ENCODE results near the gene DXO. TPM values are rescaled to one million over a fixed set of nuclear protein-coding genes. Genes with fewer than 3 reads are reported as not detected.

DXO gene
- total and polyA plus RNA-seq, 2 of the 13 experiments (the other 11 are each of a cell fraction or from before 2014, with no cell fraction given): 18.6 to 26.2 TPM

- no peak for TF ChIP-seq ZNF34 (CRISPR knock-in tag; IDR thresholded peaks at IDR 0.05; ENCODE audit: borderline replicate concordance)
- no peak for TF ChIP-seq CENPX (CRISPR knock-in tag; IDR thresholded peaks at IDR 0.05)
- TF ChIP-seq ZNF644 (CRISPR knock-in tag; IDR thresholded peaks at IDR 0.05; ENCODE audit: low read depth): no peak
- TF ChIP-seq HNF4G (IDR thresholded peaks at IDR 0.05; ENCODE audit: borderline replicate concordance, low read depth, low read length): no peak
- no peak for TF ChIP-seq HNF4G (CRISPR knock-in tag; IDR thresholded peaks at IDR 0.05; ENCODE audit: borderline replicate concordance, low read depth)
- TF ChIP-seq AGO1 (IDR thresholded peaks at IDR 0.05; ENCODE audit: low read depth, low read length, poor library complexity, severe bottlenecking): no peak
- no peak for TF ChIP-seq MLLT10 (CRISPR knock-in tag; IDR thresholded peaks at IDR 0.05)
- 0 out of 2 replicates have a peak, but pooled peaks have one; percentile 9 for TF ChIP-seq ZBTB44 (CRISPR knock-in tag; IDR thresholded peaks at IDR 0.05)
- no peak for TF ChIP-seq HNRNPLL (IDR thresholded peaks at IDR 0.05; ENCODE audit: low read depth, low read length, poor library complexity, severe bottlenecking)
- no peak for TF ChIP-seq THAP11 (CRISPR knock-in tag; IDR thresholded peaks at IDR 0.05)
- TF ChIP-seq TRIM22 (IDR thresholded peaks at IDR 0.05): no peak
- TF ChIP-seq TCF7 (IDR thresholded peaks at IDR 0.05; ENCODE audit: low read depth): peak; percentile 74; the same call in 1 of the 2 replicates
- TF ChIP-seq MIXL1 (CRISPR knock-in tag; IDR thresholded peaks at IDR 0.05): no peak
- no peak for TF ChIP-seq CEBPB (IDR thresholded peaks at IDR 0.05; ENCODE audit: borderline replicate concordance, low read depth, low read length)
- no peak for TF ChIP-seq GATA4 (IDR thresholded peaks at IDR 0.05; ENCODE audit: borderline replicate concordance, low read depth)
- no peak for TF ChIP-seq ZNF18 (CRISPR knock-in tag; IDR thresholded peaks at IDR 0.05; ENCODE audit: insufficient replicate concordance)
- no peak for TF ChIP-seq SMYD3 (CRISPR knock-in tag; IDR thresholded peaks at IDR 0.05)
- TF ChIP-seq RNF219 (CRISPR knock-in tag; IDR thresholded peaks at IDR 0.05): no peak
- TF ChIP-seq CERS6 (CRISPR knock-in tag; IDR thresholded peaks at IDR 0.05): no peak
- no peak for TF ChIP-seq ZNF180 (CRISPR knock-in tag; IDR thresholded peaks at IDR 0.05; ENCODE audit: borderline replicate concordance, low read depth)
- TF ChIP-seq KDM1A (CRISPR knock-in tag; IDR thresholded peaks at IDR 0.05): no peak
- TF ChIP-seq PBX2 (CRISPR knock-in tag; IDR thresholded peaks at IDR 0.05): no peak
Observed at GRCh38 chr6:31946370-31946885, 25.5 kb downstream of the DXO start (continued).

Measured in HepG2 (cell line).